Panc1 (cell line): Measurements from ENCODE around the gene UGT8. TPM values are rescaled to one million over a fixed set of nuclear protein-coding genes. Genes with fewer than 3 reads are reported as not detected.
"Not testable (repeated sequence)": the region's sequence is repeated elsewhere in the genome, so short reads cannot be mapped to it uniquely, and the experiment has no call there.

ENCODE experiments used
- ATAC-seq: fragments of 200-7000 bp; cut with Tn5 transposase; 2 replicates; pipeline ENCODE4 v1.9.1; 2020; ENCODE audit warnings: mild to moderate bottlenecking, moderate library complexity
- BruUV-seq: library from RNA; stranded (reverse); fragments of 400-500 nt; replicated peaks from 2 replicates; lab custom pipeline; 2021; lab: Mats Ljungman, UMichigan
- CTCF ChIA-PET: fragments of 300-600 bp; sonication (Branson Sonifier 250); formaldehyde crosslinking; loops from one replicate; lab custom pipeline; 2022; ENCODE audit warnings: antibody characterized with exemption; lab: Charles Lee
- POLR2A ChIA-PET: fragments of 300-600 bp; sonication (Branson Sonifier 250); formaldehyde crosslinking; loops from one replicate; lab custom pipeline; 2022; ENCODE audit warnings: antibody characterized with exemption; lab: Charles Lee
- DNase-seq: peaks from one replicate; pipeline ENCODE4 v3.0.0-alpha.2; 2010; ENCODE audit warnings: low read depth, low spot score
- H3K27ac ChIP-seq: 2 replicates; pipeline ENCODE4 v1.5.1; 2011; ENCODE audit warnings: mild to moderate bottlenecking, low read length, inconsistent platforms
- H3K27me3 ChIP-seq: fragments of 200-500 bp; sonication (Bioruptor generic); 2 replicates; pipeline ENCODE4 v1.6.0; 2014; ENCODE audit warnings: low read length, inconsistent platforms; ENCODE audit not compliant: control insufficient read depth, insufficient read depth
- H3K36me3 ChIP-seq: fragments of 200-500 bp; sonication (Bioruptor generic); 2 replicates; pipeline ENCODE4 v1.5.1; 2014; ENCODE audit warnings: inconsistent platforms, mild to moderate bottlenecking, low read length, moderate library complexity; ENCODE audit not compliant: control insufficient read depth, insufficient read depth
- H3K4me1 ChIP-seq: 2 replicates; pipeline ENCODE4 v1.5.1; 2011; ENCODE audit warnings: inconsistent platforms, mild to moderate bottlenecking, low read length, moderate library complexity; ENCODE audit not compliant: control insufficient read depth, insufficient read depth
- H3K4me3 ChIP-seq, 2 experiments: 2 replicates each; pipeline ENCODE4 v1.5.1; 2011 to 2012; ENCODE audit warnings: low read depth in 2 of 2, low read length in 2 of 2, mild to moderate bottlenecking in 2 of 2, inconsistent platforms in 1 of 2, moderate library complexity in 1 of 2
- H3K9me3 ChIP-seq: fragments of 200-500 bp; sonication (Bioruptor generic); 2 replicates; pipeline ENCODE4 v1.5.1; 2014; ENCODE audit warnings: low read depth, mild to moderate bottlenecking, inconsistent platforms, low read length, moderate library complexity; ENCODE audit not compliant: control insufficient read depth, insufficient read depth
- POLR2AphosphoS5 ChIP-seq: IDR thresholded peaks from 2 replicates; pipeline ENCODE4 v1.6.1; 2012; ENCODE audit warnings: mild to moderate bottlenecking, low read depth, low read length, moderate library complexity
- SIN3A ChIP-seq: IDR thresholded peaks from 2 replicates; pipeline ENCODE4 v1.6.1; 2012; ENCODE audit warnings: low read depth, mild to moderate bottlenecking, low read length, moderate library complexity, borderline replicate concordance; ENCODE audit not compliant: insufficient read depth
- TCF7L2 ChIP-seq: IDR thresholded peaks from 2 replicates; pipeline ENCODE4 v1.6.1; 2011; ENCODE audit warnings: mild to moderate bottlenecking, low read depth, low read length, inconsistent platforms
- in situ Hi-C: cut with HindIII; loops from 2 replicates; pipeline ENCODE4 v1.10.0; 2016; ENCODE audit warnings: low sequenced_read_pairs, low pct_unique_long_range_greater_than_20kb
- intact Hi-C: fragments of 100-400 bp; cut with micrococcal nuclease; formaldehyde crosslinking; loops from one replicate; pipeline ENCODE4 v1.10.0; 2022; ENCODE audit not compliant: unreplicated experiment
- total RNA-seq: library from RNA; stranded (reverse); gene quantifications from one replicate; pipeline ENCODE4 v1.2.1, GENCODE V29; 2021; ENCODE audit not compliant: unreplicated experiment
- TF ChIP-seq, protein P1 (sequence below), 2 experiments: IDR thresholded peaks; 2 replicates each; pipeline ENCODE4 v1.6.1; 2011 to 2012; ENCODE audit warnings: low read depth in 2 of 2, control low read depth in 1 of 2, low read length in 1 of 2, mild to moderate bottlenecking in 1 of 2, moderate library complexity in 1 of 2; ENCODE audit not compliant: insufficient read depth in 1 of 2
- TF ChIP-seq, protein P2 (sequence below): fragments of 450-650 bp; IDR thresholded peaks from 2 replicates; pipeline ENCODE4 v1.5.1; 2017; ENCODE audit warnings: mild to moderate bottlenecking

Gene UGT8
- total RNA-seq, 1 experiment from 2014 or later: 2.1 TPM

- Histone ChIP-seq H3K4me3 (no peak overlapping the region), H3K9me3 (no peaks in the 10 kb centered on the region), H3K27ac (no peak overlapping the region), H3K36me3 (no peaks in the 10 kb centered on the region), H3K4me1 (no peaks in the 10 kb centered on the region), H3K27me3 (no peaks in the 10 kb centered on the region)
- ChIA-PET CTCF (no interaction called here), POLR2A (no interaction called here)
- TF ChIP-seq POLR2AphosphoS5 (no peak), SIN3A (no peak), TCF7L2 (no peak)
- TF ChIP-seq, protein P1, sequence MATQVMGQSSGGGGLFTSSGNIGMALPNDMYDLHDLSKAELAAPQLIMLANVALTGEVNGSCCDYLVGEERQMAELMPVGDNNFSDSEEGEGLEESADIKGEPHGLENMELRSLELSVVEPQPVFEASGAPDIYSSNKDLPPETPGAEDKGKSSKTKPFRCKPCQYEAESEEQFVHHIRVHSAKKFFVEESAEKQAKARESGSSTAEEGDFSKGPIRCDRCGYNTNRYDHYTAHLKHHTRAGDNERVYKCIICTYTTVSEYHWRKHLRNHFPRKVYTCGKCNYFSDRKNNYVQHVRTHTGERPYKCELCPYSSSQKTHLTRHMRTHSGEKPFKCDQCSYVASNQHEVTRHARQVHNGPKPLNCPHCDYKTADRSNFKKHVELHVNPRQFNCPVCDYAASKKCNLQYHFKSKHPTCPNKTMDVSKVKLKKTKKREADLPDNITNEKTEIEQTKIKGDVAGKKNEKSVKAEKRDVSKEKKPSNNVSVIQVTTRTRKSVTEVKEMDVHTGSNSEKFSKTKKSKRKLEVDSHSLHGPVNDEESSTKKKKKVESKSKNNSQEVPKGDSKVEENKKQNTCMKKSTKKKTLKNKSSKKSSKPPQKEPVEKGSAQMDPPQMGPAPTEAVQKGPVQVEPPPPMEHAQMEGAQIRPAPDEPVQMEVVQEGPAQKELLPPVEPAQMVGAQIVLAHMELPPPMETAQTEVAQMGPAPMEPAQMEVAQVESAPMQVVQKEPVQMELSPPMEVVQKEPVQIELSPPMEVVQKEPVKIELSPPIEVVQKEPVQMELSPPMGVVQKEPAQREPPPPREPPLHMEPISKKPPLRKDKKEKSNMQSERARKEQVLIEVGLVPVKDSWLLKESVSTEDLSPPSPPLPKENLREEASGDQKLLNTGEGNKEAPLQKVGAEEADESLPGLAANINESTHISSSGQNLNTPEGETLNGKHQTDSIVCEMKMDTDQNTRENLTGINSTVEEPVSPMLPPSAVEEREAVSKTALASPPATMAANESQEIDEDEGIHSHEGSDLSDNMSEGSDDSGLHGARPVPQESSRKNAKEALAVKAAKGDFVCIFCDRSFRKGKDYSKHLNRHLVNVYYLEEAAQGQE (IDR thresholded peaks at IDR 0.05; ENCODE audit: insufficient read depth in 1 of 2, low read depth in 2 of 2, low read length in 1 of 2): no peak
- TF ChIP-seq, protein P2, sequence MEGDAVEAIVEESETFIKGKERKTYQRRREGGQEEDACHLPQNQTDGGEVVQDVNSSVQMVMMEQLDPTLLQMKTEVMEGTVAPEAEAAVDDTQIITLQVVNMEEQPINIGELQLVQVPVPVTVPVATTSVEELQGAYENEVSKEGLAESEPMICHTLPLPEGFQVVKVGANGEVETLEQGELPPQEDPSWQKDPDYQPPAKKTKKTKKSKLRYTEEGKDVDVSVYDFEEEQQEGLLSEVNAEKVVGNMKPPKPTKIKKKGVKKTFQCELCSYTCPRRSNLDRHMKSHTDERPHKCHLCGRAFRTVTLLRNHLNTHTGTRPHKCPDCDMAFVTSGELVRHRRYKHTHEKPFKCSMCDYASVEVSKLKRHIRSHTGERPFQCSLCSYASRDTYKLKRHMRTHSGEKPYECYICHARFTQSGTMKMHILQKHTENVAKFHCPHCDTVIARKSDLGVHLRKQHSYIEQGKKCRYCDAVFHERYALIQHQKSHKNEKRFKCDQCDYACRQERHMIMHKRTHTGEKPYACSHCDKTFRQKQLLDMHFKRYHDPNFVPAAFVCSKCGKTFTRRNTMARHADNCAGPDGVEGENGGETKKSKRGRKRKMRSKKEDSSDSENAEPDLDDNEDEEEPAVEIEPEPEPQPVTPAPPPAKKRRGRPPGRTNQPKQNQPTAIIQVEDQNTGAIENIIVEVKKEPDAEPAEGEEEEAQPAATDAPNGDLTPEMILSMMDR: no peak
- no TSS peak for BruUV-seq
- in situ Hi-C loops (no loop called here), intact Hi-C loops (no loop called here)
- ATAC-seq (no peak), DNase-seq (no peak)
Observed at GRCh38 chr4:114588305-114588704, 10.3 kb upstream of the UGT8 start.

- in situ Hi-C loops, CTCF ChIA-PET, ATAC-seq, H3K36me3 ChIP-seq, DNase-seq, BruUV-seq, H3K9me3 ChIP-seq, H3K27me3 ChIP-seq, H3K27ac ChIP-seq, H3K4me1 ChIP-seq, H3K4me3 ChIP-seq, POLR2A ChIA-PET, intact Hi-C loops: not testable (repeated sequence)
Observed at GRCh38 chr4:114590360-114590759, 8.2 kb upstream of the UGT8 start.

- Histone ChIP-seq H3K9me3 (no peaks in the 10 kb centered on the region), H3K27me3 (peaks cover 7% of the 10 kb centered on the region), H3K4me1 (no peaks in the 10 kb centered on the region; the same call in 1 of the 2 replicates), H3K4me3 (no peak overlapping the region), H3K27ac (no peak overlapping the region), H3K36me3 (no peaks in the 10 kb centered on the region)
- TF ChIP-seq SIN3A (no peak), POLR2AphosphoS5 (no peak), TCF7L2 (no peak)
- TF ChIP-seq, protein P2: no peak
- TF ChIP-seq, protein P1 (IDR thresholded peaks at IDR 0.05; ENCODE audit: insufficient read depth in 1 of 2, low read depth in 2 of 2, low read length in 1 of 2): no peak
- intact Hi-C loops: no loop called here
- in situ Hi-C loops: no loop called here
- POLR2A ChIA-PET: no interaction called here
- no TSS peak for BruUV-seq
- CTCF ChIA-PET: no interaction called here
- DNase-seq: no peak
- no peak for ATAC-seq
Observed at GRCh38 chr4:114593526-114593925, 5.1 kb upstream of the UGT8 start.
